ENCODE data around the gene EFCAB3.
"Not testable (repeated sequence)": the region's sequence is repeated elsewhere in the genome, so short reads cannot be mapped to it uniquely, and the experiment has no call there.

EFCAB3 gene

DNA sequence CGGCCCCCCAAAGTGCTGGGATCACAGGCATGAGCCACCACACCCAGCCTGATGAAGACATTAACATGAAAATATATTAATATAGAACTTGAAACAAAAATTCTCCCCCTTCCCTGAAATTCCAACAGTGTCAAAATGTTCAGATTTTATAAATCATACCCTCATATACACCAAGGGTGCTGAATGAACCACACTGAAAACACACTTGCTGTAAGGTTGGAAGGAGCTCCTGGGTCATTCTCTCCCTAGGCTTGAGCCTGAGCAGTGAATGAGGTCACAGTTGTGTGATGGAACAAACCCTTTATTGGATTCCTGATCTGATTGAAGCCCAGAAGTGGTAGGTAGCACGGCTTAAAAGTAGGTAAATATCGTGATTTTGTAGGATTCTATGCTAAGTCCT, at the start of gene EFCAB3:
EFCAB3 (plus strand) TSS at position 301 of the 400 bp plus-strand sequence. CDS start 2,427 bp downstream, outside the sequence.
- DNase-seq, result no peak

DNA sequence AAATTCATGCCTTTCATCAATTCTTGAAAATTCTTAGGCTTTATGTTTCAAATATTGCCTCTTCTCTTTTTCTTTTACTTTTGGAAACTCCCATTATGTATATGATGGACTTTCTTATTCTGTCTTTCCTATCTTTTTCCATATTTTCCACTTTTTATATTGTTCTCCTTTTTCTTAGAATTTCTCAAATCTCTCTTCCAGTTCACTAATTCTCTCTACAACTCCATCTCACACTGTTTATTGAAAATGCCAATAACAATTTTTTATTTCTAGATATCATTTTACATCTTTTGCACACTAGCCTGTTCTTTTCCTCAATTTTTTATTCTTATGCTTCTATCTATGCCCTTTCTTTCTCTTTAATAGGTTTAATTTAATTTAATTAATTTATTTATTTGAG, 43.8 kb upstream of the EFCAB3 start:
- no peak for DNase-seq

GRCh38 chr17:62343764-62344270, 36.5 kb upstream of the EFCAB3 start:
- no peak for DNase-seq

- no peak for DNase-seq
These were observed 29.2 kb upstream of the EFCAB3 start for GRCh38 chr17:62351176-62351575.

DNA sequence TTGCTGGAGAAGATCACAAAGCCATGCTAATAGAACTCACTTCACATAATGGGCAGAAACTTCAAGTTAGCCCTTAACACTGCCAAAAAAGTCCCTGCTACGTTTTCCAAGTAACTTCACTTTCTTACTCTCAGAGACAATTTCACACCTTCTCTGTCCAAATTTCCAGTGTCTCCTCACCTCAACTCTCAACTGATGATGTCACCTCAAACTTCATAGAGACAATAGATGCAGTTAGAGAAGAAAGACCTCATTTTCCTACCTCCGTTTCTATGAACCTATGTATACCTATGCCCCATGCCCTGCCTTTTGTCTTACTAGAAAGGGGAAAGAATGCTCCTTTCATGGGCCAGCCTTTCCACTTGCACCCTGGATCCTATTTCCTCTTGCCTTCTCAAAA, 14.2 kb upstream of the EFCAB3 start:
- no peak for DNase-seq

- DNase-seq, result no peak
These were observed 1.2 kb downstream of the EFCAB3 start for GRCh38 chr17:62381561-62381960.

- DNase-seq, result no peak
These were observed 8.5 kb downstream of the EFCAB3 start for GRCh38 chr17:62388856-62389255.

GRCh38 chr17:62392908-62393307, 12.6 kb downstream of the EFCAB3 start:
- DNase-seq, result no peak

- DNase-seq, result no peak
These were observed 18.5 kb downstream of the EFCAB3 start for GRCh38 chr17:62398891-62399290.

DNA sequence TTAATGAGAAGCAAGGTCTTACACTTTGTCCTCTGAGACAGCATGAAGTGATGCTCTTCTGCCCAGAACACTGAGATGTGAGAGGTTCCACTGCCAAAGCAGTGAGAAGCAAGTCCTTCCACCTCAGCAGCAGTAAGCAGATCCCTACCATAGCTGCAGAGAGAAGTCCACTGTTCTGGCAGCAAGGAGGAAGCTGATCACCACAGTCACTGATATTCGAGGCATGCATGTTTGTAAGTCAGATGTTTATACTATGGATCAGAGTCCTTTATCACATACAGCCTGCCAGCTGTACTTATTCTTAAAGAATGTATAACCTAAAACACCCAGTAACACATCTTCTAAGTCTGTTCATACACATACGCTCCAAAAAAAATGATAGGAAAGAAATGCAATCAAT, 25.1 kb downstream of the EFCAB3 start:
- DNase-seq, result no peak

GRCh38 chr17:62413090-62413489, 32.7 kb downstream of the EFCAB3 start:
- not testable (repeated sequence) for DNase-seq

- peak; percentile 77 for DNase-seq
These were observed 43.5 kb downstream of the EFCAB3 start, which contains the start of gene METTL2A for GRCh38 chr17:62423647-62424461. METTL2A (plus strand) TSS chr17:62423897; CDS start chr17:62423903, 6 bp downstream.

DNA sequence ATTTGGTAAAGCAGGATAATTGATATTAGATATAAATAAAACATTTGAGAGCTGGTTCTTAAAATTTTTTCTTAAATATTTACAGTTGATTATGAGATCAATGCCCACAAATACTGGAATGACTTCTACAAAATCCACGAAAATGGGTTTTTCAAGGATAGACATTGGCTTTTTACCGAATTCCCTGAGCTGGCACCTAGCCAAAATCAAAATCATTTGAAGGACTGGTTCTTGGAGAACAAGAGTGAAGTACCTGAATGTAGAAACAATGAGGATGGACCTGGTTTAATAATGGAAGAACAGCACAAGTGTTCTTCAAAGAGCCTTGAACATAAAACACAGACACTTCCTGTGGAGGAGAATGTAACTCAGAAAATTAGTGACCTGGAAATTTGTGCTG, 45.9 kb downstream of the EFCAB3 start:
- not testable (repeated sequence) for DNase-seq

- DNase-seq, result not testable (repeated sequence)
These were observed 54.9 kb downstream of the EFCAB3 start for GRCh38 chr17:62435251-62435650.

GRCh38 chr17:62441181-62441580, 60.8 kb downstream of the EFCAB3 start:
- not testable (repeated sequence) for DNase-seq

GRCh38 chr17:62444063-62444462, 63.7 kb downstream of the EFCAB3 start:
- DNase-seq, result no peak

GRCh38 chr17:62445791-62446190, 65.4 kb downstream of the EFCAB3 start:
- DNase-seq, result not testable (repeated sequence)

DNA sequence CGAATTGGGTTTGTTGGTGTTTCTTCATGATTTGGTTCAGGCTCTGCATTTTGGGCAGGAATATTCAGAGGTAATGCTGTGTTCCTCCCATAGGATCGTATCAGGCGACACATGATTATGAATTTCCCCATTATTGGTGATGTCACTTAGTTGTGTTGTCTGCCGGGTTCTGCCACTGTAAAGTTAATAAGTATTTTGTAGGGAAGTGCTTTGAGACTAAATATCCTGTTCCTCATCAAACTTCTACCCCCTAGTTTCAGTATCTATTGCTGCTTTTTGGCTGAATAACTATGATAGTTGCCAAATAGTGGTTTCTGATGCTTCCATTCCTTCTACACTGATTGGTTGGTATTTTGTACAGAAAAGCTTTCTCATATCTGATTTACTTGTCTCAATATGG, 71.8 kb downstream of the EFCAB3 start:
- DNase-seq, result not testable (repeated sequence)

GRCh38 chr17:62453041-62453440, 72.7 kb downstream of the EFCAB3 start:
- not testable (repeated sequence) for DNase-seq

DNA sequence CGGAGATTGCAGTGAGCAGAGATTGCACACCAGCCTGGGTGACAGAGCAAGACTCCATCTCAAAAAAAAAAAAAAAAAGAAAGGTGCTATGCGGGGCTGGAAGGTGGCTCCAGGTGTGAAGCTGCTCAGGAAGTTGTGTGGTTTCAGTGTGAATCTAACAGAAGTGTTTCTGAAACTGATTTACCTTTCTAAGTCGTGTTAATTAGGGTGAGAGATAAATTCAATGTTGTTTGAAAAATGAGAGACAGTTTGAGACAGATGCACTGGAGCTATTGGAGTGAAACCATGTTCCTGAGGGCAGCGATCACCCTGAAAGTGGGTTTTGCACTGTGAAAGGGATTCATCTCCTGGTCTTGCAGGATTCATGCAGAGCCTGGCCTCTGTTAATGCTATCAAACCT, 73.3 kb downstream of the EFCAB3 start:
- DNase-seq, result not testable (repeated sequence)

DNA sequence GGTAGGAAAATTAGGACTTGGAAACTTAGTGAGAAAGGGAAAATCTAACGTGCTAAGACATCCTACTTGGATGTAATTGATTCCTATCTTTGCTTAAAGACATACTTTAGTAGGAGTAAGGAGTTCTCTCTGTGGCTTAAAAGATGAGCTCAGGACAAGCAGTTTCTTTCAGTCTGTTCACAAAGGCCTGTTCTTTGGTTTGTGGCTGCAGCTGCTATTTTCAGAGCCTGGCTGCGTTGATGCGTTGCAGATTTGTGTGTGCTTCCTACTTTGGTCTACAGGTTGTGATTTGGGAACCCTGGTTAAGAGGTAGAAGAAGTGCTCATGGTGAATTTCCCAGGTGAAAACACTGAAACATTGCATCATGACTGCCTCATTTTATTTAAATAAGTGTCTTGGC, 73.8 kb downstream of the EFCAB3 start:
- DNase-seq, result not testable (repeated sequence)

- DNase-seq, result no peak
These were observed 75.7 kb downstream of the EFCAB3 start for GRCh38 chr17:62456016-62456415.

DNA sequence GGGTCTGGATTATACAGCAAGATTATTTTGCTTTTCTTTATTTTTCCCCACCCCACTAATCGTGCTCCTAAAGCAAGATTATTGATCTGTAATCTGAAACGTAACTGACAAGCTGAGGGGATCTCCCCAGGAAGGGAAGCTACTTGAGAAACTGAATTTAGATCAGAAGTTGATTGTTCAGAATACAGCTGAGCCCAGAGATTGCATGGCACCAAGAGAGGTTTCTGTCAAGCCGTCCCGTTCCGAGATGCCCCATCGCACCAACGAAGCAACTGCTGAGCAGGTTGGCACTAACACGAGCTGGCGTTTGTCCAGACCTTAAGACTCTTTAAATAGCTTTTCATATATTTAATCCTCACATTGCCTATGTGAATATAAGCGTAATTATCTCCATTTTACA, 78.1 kb downstream of the EFCAB3 start:
- DNase-seq, result not testable (repeated sequence)

- not testable (repeated sequence) for DNase-seq
These were observed 84.1 kb downstream of the EFCAB3 start for GRCh38 chr17:62464422-62464821.
